Naive B cell (primary cell): Measurements from ENCODE around the gene GARIN5B. TPM values are rescaled to one million over a fixed set of nuclear protein-coding genes. Genes with fewer than 3 reads are reported as not detected.

Source experiments
- ATAC-seq, 2 donors: fragments of 150-1000 bp; cut with Tn5 transposase; 2 replicates each; pipeline ENCODE4 v1.10.0; 2021; ENCODE audit warnings: low read depth in 2 of 2, mild to moderate bottlenecking in 2 of 2, moderate library complexity in 2 of 2
- DNase-seq: peaks from one replicate; pipeline ENCODE4 v3.0.0; 2022
- H3K27ac Mint-ChIP-seq, 6 donors: one replicate each; pipeline ENCODE4 v1.8.0; 2020 to 2022; ENCODE audit warnings: mild to moderate bottlenecking in 6 of 6, mixed read lengths in 6 of 6, moderate library complexity in 5 of 6, inconsistent platforms in 2 of 6
- H3K27me3 Mint-ChIP-seq, 3 donors: one replicate each; pipeline ENCODE4 v1.8.0; 2021 to 2022; ENCODE audit warnings: mixed read lengths in 3 of 3, mild to moderate bottlenecking in 1 of 3
- H3K36me3 Mint-ChIP-seq, 2 donors: one replicate each; pipeline ENCODE4 v1.8.0; 2020 to 2022; ENCODE audit warnings: mixed read lengths in 2 of 2, inconsistent platforms in 1 of 2, mild to moderate bottlenecking in 1 of 2
- H3K4me1 Mint-ChIP-seq, 3 donors: one replicate each; pipeline ENCODE4 v1.8.0; 2020 to 2022; ENCODE audit warnings: mixed read lengths in 3 of 3, inconsistent platforms in 1 of 3, mild to moderate bottlenecking in 1 of 3, moderate library complexity in 1 of 3
- H3K4me3 Mint-ChIP-seq, 8 donors: one replicate each; pipeline ENCODE4 v1.8.0; 2020 to 2022; ENCODE audit warnings: mild to moderate bottlenecking in 8 of 8, mixed read lengths in 8 of 8, moderate library complexity in 8 of 8, inconsistent platforms in 2 of 8
- H3K9me3 Mint-ChIP-seq, 7 donors: one replicate each; pipeline ENCODE4 v1.8.0; 2020 to 2022; ENCODE audit warnings: mixed read lengths in 7 of 7, mild to moderate bottlenecking in 5 of 7, inconsistent platforms in 2 of 7, moderate library complexity in 1 of 7
- polyA plus RNA-seq, 6 donors: library from polyadenylated mRNA; unstranded; fragments of 300-500 nt; fragmentation: Illumina TruSeq; gene quantifications; one replicate each; pipeline ENCODE4 v1.2.3, GENCODE V29; 2021; ENCODE audit warnings: low read depth in 6 of 6

GARIN5B gene
- polyA plus RNA-seq, 6 donors from 2014 or later = not detected

- DNase-seq = no peak
Measured at GRCh38 chr19:55312621-55313512, 50.2 kb downstream of the GARIN5B start.

GRCh38 chr19:55311797-55312196 is 51.3 kb downstream of the GARIN5B start:
- no peaks in the 10 kb centered on the region for H3K4me1 Mint-ChIP-seq
- H3K36me3 Mint-ChIP-seq = no peaks in the 10 kb centered on the region
- no peak overlapping the region for H3K27ac Mint-ChIP-seq
- ATAC-seq (no peak), DNase-seq (no peak)
- no peak overlapping the region for H3K4me3 Mint-ChIP-seq
- peaks cover 0 to 6% (median 4%) of the 10 kb centered on the region in 3 donors for H3K27me3 Mint-ChIP-seq
- H3K9me3 Mint-ChIP-seq = no peaks in the 10 kb centered on the region

More at GRCh38 chr19:55312621-55313512, 50.2 kb downstream of the GARIN5B start:
- H3K9me3 Mint-ChIP-seq = no peaks in the 10 kb centered on the region
- no peak overlapping the region for H3K4me3 Mint-ChIP-seq
- ATAC-seq = no peak
- H3K4me1 Mint-ChIP-seq = no peaks in the 10 kb centered on the region
- H3K27ac Mint-ChIP-seq = peak overlapping the region in 1 of 6 donors; percentile 19
- no peaks in the 10 kb centered on the region for H3K36me3 Mint-ChIP-seq
- H3K27me3 Mint-ChIP-seq = peaks cover 0 to 6% (median 4%) of the 10 kb centered on the region in 3 donors

GRCh38 chr19:55311397-55311796 is 51.7 kb downstream of the GARIN5B start:
- peaks cover 0 to 4% (median 2%) of the 10 kb centered on the region in 3 donors for H3K27me3 Mint-ChIP-seq
- H3K27ac Mint-ChIP-seq = no peak overlapping the region
- no peak overlapping the region for H3K4me3 Mint-ChIP-seq
- no peaks in the 10 kb centered on the region for H3K36me3 Mint-ChIP-seq
- DNase-seq (no peak), ATAC-seq (no peak)
- H3K9me3 Mint-ChIP-seq = no peaks in the 10 kb centered on the region
- H3K4me1 Mint-ChIP-seq = no peaks in the 10 kb centered on the region

GRCh38 chr19:55310498-55310897 is 52.6 kb downstream of the GARIN5B start:
- no peak overlapping the region for H3K4me3 Mint-ChIP-seq
- DNase-seq (no peak), ATAC-seq (no peak)
- H3K36me3 Mint-ChIP-seq = no peaks in the 10 kb centered on the region
- H3K27ac Mint-ChIP-seq = no peak overlapping the region
- peaks cover 0 to under 1% (median 0%) of the 10 kb centered on the region in 3 donors for H3K4me1 Mint-ChIP-seq
- H3K9me3 Mint-ChIP-seq = no peaks in the 10 kb centered on the region
- H3K27me3 Mint-ChIP-seq = peaks cover 0 to 4% (median 0%) of the 10 kb centered on the region in 3 donors

- Mint-ChIP-seq H3K4me3 (peak overlapping the region in 1 of 8 donors; percentile 56), H3K27ac (no peak overlapping the region), H3K27me3 (peaks cover 0 to 4% (median 0%) of the 10 kb centered on the region in 3 donors), H3K4me1 (peaks cover 0 to 5% (median 3%) of the 10 kb centered on the region in 3 donors), H3K9me3 (no peaks in the 10 kb centered on the region), H3K36me3 (no peaks in the 10 kb centered on the region)
- DNase-seq (no peak), ATAC-seq (no peak)
Measured at GRCh38 chr19:55309448-55309847, 53.6 kb downstream of the GARIN5B start.

- ATAC-seq (no peak), DNase-seq (no peak)
- Mint-ChIP-seq H3K27me3 (peaks cover 0 to under 1% (median 0%) of the 10 kb centered on the region in 3 donors), H3K36me3 (no peaks in the 10 kb centered on the region), H3K4me3 (no peak overlapping the region), H3K27ac (peak overlapping the region in 1 of 6 donors; percentile 44), H3K4me1 (peaks cover 0 to 5% (median 3%) of the 10 kb centered on the region in 3 donors), H3K9me3 (no peaks in the 10 kb centered on the region)
Measured at GRCh38 chr19:55308281-55308680, 54.8 kb downstream of the GARIN5B start.

GRCh38 chr19:55306712-55307111 is 56.3 kb downstream of the GARIN5B start:
- no peak overlapping the region for H3K4me3 Mint-ChIP-seq
- H3K9me3 Mint-ChIP-seq = no peaks in the 10 kb centered on the region
- peaks cover 5 to 11% (median 8%) of the 10 kb centered on the region in 3 donors for H3K4me1 Mint-ChIP-seq
- DNase-seq (no peak), ATAC-seq (no peak)
- no peaks in the 10 kb centered on the region for H3K27me3 Mint-ChIP-seq
- H3K36me3 Mint-ChIP-seq = no peaks in the 10 kb centered on the region
- H3K27ac Mint-ChIP-seq = no peak overlapping the region

- H3K9me3 Mint-ChIP-seq = no peaks in the 10 kb centered on the region
- peaks cover 10 to 18% (median 14%) of the 10 kb centered on the region in 3 donors for H3K4me1 Mint-ChIP-seq
- no peak overlapping the region for H3K4me3 Mint-ChIP-seq
- no peaks in the 10 kb centered on the region for H3K36me3 Mint-ChIP-seq
- ATAC-seq = no peak
- no peak for DNase-seq
- H3K27ac Mint-ChIP-seq = peak overlapping the region in 1 of 6 donors; percentile 15
- H3K27me3 Mint-ChIP-seq = no peaks in the 10 kb centered on the region
Measured at GRCh38 chr19:55305983-55306562, 57.0 kb downstream of the GARIN5B start.

- DNase-seq (peak; percentile 42), ATAC-seq (peak; percentile 35 to 43)
- Mint-ChIP-seq H3K27ac (peak overlapping the region in 1 of 6 donors; percentile 89), H3K36me3 (no peaks in the 10 kb centered on the region), H3K9me3 (no peaks in the 10 kb centered on the region), H3K4me3 (peak overlapping the region in 3 of 8 donors; percentile 42 to 65 (median 59)), H3K27me3 (no peaks in the 10 kb centered on the region), H3K4me1 (peaks cover 10 to 18% (median 15%) of the 10 kb centered on the region in 3 donors)
Measured at GRCh38 chr19:55305491-55305890, 57.6 kb downstream of the GARIN5B start.

GRCh38 chr19:55304980-55305379 is 58.1 kb downstream of the GARIN5B start:
- no peak for ATAC-seq
- Mint-ChIP-seq H3K4me1 (peaks cover 10 to 18% (median 15%) of the 10 kb centered on the region in 3 donors), H3K27me3 (no peaks in the 10 kb centered on the region), H3K36me3 (no peaks in the 10 kb centered on the region), H3K27ac (peak overlapping the region in 1 of 6 donors; percentile 47), H3K9me3 (no peaks in the 10 kb centered on the region), H3K4me3 (no peak overlapping the region)
- DNase-seq = no peak

Other genes with a start within 250 kb of the GARIN5B start
- gene PPP1R12C, start 245.6 kb downstream of the GARIN5B start, polyA plus RNA-seq = 1 to 10 TPM; 1.0 to 8.1 (median 3.2) TPM
- not detected for gene TNNT1, start 214.1 kb downstream of the GARIN5B start, polyA plus RNA-seq
- not detected for gene TNNI3, start 205.5 kb downstream of the GARIN5B start, polyA plus RNA-seq
- not detected for gene DNAAF3, start 196.6 kb downstream of the GARIN5B start, polyA plus RNA-seq
- 1 to 10 TPM in 5 of 6 donors, under 1 TPM in 1; 0.92 to 2.6 (median 1.6) TPM for gene SYT5, start 183.0 kb downstream of the GARIN5B start, polyA plus RNA-seq
- not detected for gene PTPRH, start 153.8 kb downstream of the GARIN5B start, polyA plus RNA-seq
- 1 to 10 TPM in 2 of 6 donors, under 1 TPM in 2, not detected in 2; 0.25 to 1.5 (median 0.76) TPM for gene TMEM86B, start 134.5 kb downstream of the GARIN5B start, polyA plus RNA-seq
- 10 to 100 TPM; 21.4 to 81.1 (median 41.1) TPM for gene PPP6R1, start 104.2 kb downstream of the GARIN5B start, polyA plus RNA-seq
- gene HSPBP1, start 83.2 kb downstream of the GARIN5B start, polyA plus RNA-seq = 10 to 100 TPM; 22.6 to 40.0 (median 32.6) TPM
- gene BRSK1, start 79.3 kb downstream of the GARIN5B start, polyA plus RNA-seq = not detected
- gene TMEM150B, start 37.9 kb downstream of the GARIN5B start, polyA plus RNA-seq = not detected
- gene KMT5C, start 23.4 kb downstream of the GARIN5B start, polyA plus RNA-seq = 1 to 10 TPM in 4 of 6 donors, under 1 TPM in 1, not detected in 1; 0.83 to 2.4 (median 1.3) TPM
- gene COX6B2, start 8.5 kb downstream of the GARIN5B start, polyA plus RNA-seq = not detected
- gene IL11, start 7.2 kb upstream of the GARIN5B start, polyA plus RNA-seq = not detected
- gene TMEM190, start 13.6 kb upstream of the GARIN5B start, polyA plus RNA-seq = not detected
- under 1 TPM in 4 of 6 donors, not detected in 2; 0.29 to 0.90 (median 0.40) TPM for gene TMEM238, start 21.0 kb upstream of the GARIN5B start, polyA plus RNA-seq
- 100 to 1,000 TPM; 229 to 734 (median 601) TPM for gene RPL28, start 22.7 kb upstream of the GARIN5B start, polyA plus RNA-seq
- gene UBE2S, start 44.5 kb upstream of the GARIN5B start, polyA plus RNA-seq = 10 to 100 TPM; 18.8 to 41.3 (median 30.6) TPM
- gene SHISA7, start 80.0 kb upstream of the GARIN5B start, polyA plus RNA-seq = not detected
- 10 to 100 TPM; 21.8 to 57.9 (median 28.0) TPM for gene ISOC2, start 98.4 kb upstream of the GARIN5B start, polyA plus RNA-seq
- not detected for gene C19orf85, start 101.5 kb upstream of the GARIN5B start, polyA plus RNA-seq
- 1 to 10 TPM in 2 of 6 donors, under 1 TPM in 3, not detected in 1; 0.16 to 2.2 (median 0.94) TPM for gene ZNF628, start 113.4 kb upstream of the GARIN5B start, polyA plus RNA-seq
- gene NAT14, start 121.9 kb upstream of the GARIN5B start, polyA plus RNA-seq = 1 to 10 TPM; 3.4 to 7.5 (median 4.8) TPM
- gene SSC5D, start 125.2 kb upstream of the GARIN5B start, polyA plus RNA-seq = under 1 TPM in 4 of 6 donors, not detected in 2; 0.05 to 0.11 (median 0.09) TPM
- gene SBK2, start 173.9 kb upstream of the GARIN5B start, polyA plus RNA-seq = not detected
- not detected for gene SBK3, start 182.3 kb upstream of the GARIN5B start, polyA plus RNA-seq
- under 1 TPM; 0.13 to 0.85 (median 0.40) TPM for gene ZNF579, start 217.6 kb upstream of the GARIN5B start, polyA plus RNA-seq
- 1 to 10 TPM; 2.3 to 5.2 (median 3.2) TPM for gene FIZ1, start 236.3 kb upstream of the GARIN5B start, polyA plus RNA-seq
- 10 to 100 TPM; 25.1 to 42.1 (median 37.1) TPM for gene ZNF524, start 237.0 kb upstream of the GARIN5B start, polyA plus RNA-seq
- under 1 TPM in 4 of 6 donors, not detected in 2; 0.12 to 0.60 (median 0.18) TPM for gene ZNF865, start 242.4 kb upstream of the GARIN5B start, polyA plus RNA-seq